Karpas-422 (cell line): ENCODE data around the gene FAM187B. TPM values are rescaled to one million over a fixed set of nuclear protein-coding genes. Genes with fewer than 3 reads are reported as not detected.

Source experiments
- DNase-seq: peaks from one replicate; pipeline ENCODE4 v3.0.0-alpha.2; 2015
- H2AFZ ChIP-seq: fragments of 200-600 bp; sonication (generic); 2 replicates; pipeline ENCODE4 v1.6.1; 2014; ENCODE audit warnings: antibody characterized with exemption, low read length, mixed read lengths
- H3K27ac ChIP-seq: fragments of 200-600 bp; sonication (generic); 2 replicates; pipeline ENCODE4 v1.5.1; 2014; ENCODE audit warnings: mild to moderate bottlenecking, low read length, moderate library complexity
- H3K27me3 ChIP-seq: fragments of 200-600 bp; sonication (generic); 2 replicates; pipeline ENCODE4 v1.6.1; 2014; ENCODE audit warnings: low read length, mixed read lengths
- H3K36me3 ChIP-seq: fragments of 200-600 bp; sonication (generic); 2 replicates; pipeline ENCODE4 v1.6.1; 2014; ENCODE audit warnings: low read length, mixed read lengths; ENCODE audit not compliant: insufficient read depth
- H3K4me1 ChIP-seq: fragments of 200-600 bp; sonication (generic); 2 replicates; pipeline ENCODE4 v1.6.1; 2014; ENCODE audit warnings: mild to moderate bottlenecking, low read length, mixed read lengths
- H3K4me2 ChIP-seq: fragments of 200-600 bp; sonication (generic); 2 replicates; pipeline ENCODE4 v1.6.1; 2014; ENCODE audit warnings: low read length, low read depth, mild to moderate bottlenecking; ENCODE audit not compliant: poor library complexity, severe bottlenecking
- H3K4me3 ChIP-seq: fragments of 200-600 bp; sonication (generic); 2 replicates; pipeline ENCODE4 v1.5.1; 2014; ENCODE audit warnings: mild to moderate bottlenecking, antibody characterized with exemption, low read length, mixed read lengths
- H3K79me2 ChIP-seq: fragments of 200-600 bp; sonication (generic); 2 replicates; pipeline ENCODE4 v1.6.1; 2014; ENCODE audit warnings: mild to moderate bottlenecking, low read length, mixed read lengths
- H3K9ac ChIP-seq: fragments of 200-600 bp; sonication (generic); 2 replicates; pipeline ENCODE4 v1.6.0; 2014; ENCODE audit warnings: low read length
- H3K9me2 ChIP-seq: fragments of 200-600 bp; sonication (generic), shearing (Covaris generic); replicated peaks from 2 replicates; pipeline ENCODE4 v1.6.0; 2014; ENCODE audit warnings: mild to moderate bottlenecking, low read length, moderate library complexity; ENCODE audit not compliant: insufficient read depth
- H3K9me3 ChIP-seq: fragments of 300-700, 200-600 bp; sonication (generic); 2 replicates; pipeline ENCODE4 v1.6.1; 2014; ENCODE audit warnings: low read length, mixed read lengths
- H4K20me1 ChIP-seq: fragments of 200-600 bp; sonication (generic); 2 replicates; pipeline ENCODE4 v1.6.1; 2014; ENCODE audit warnings: mild to moderate bottlenecking, antibody characterized with exemption, low read length, low read depth; ENCODE audit not compliant: insufficient read depth
- total RNA-seq: library from RNA; depleted of rRNA; stranded (reverse); fragments of >200 nt; shearing (Covaris generic); gene quantifications from 2 replicates; pipeline ENCODE4 v1.2.3, GENCODE V29; 2014; ENCODE audit warnings: low replicate concordance

Gene FAM187B
- total RNA-seq, 1 experiment from 2014 or later = not detected

DNA sequence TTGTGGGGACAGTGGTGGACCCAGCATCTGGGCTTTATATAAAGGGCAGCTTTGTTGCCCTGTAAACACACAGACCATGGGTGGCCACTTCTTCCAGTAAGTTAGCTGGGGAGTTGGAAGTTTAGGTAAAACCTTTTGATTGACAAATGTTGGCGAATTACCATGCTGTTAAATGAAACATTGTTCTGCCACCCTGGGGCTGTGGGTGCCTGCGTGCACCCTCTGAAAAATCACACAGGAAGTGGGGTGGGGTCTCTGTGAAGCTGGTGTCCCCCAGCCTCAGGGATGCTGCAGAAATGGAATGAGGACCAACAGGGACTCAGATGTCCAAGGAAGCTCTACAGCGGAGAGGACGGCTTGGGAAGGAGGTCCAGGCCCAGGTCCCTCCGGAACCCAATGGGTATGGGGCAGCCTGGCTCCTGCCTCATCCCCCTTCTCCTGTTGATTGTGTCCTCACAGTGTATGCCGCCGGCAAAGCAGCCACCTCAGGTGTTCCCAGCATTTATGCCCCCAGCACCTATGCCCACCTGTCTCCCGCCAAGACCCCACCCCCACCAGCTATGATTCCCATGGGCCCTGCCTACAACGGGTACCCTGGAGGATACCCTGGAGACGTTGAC, 37.5 kb upstream of the FAM187B start:
- Histone ChIP-seq H3K79me2 (no peaks in the 10 kb centered on the region), H4K20me1 (peaks cover 15% of the 10 kb centered on the region; the same call in 1 of the 2 replicates), H3K9ac (0 out of 2 replicates have a peak overlapping the region, but pooled peaks have one; percentile 9), H3K36me3 (0 out of 2 replicates have a peak, but pooled peaks cover 9% of the 10 kb centered on the region), H3K4me1 (peaks cover 39% of the 10 kb centered on the region), H2AFZ (no peak overlapping the region), H3K27me3 (no peaks in the 10 kb centered on the region), H3K27ac (no peak overlapping the region), H3K4me2 (no peak overlapping the region), H3K9me3 (no peaks in the 10 kb centered on the region), H3K4me3 (no peak overlapping the region), H3K9me2 (no peaks in the 10 kb centered on the region)
- DNase-seq = no peak

DNA sequence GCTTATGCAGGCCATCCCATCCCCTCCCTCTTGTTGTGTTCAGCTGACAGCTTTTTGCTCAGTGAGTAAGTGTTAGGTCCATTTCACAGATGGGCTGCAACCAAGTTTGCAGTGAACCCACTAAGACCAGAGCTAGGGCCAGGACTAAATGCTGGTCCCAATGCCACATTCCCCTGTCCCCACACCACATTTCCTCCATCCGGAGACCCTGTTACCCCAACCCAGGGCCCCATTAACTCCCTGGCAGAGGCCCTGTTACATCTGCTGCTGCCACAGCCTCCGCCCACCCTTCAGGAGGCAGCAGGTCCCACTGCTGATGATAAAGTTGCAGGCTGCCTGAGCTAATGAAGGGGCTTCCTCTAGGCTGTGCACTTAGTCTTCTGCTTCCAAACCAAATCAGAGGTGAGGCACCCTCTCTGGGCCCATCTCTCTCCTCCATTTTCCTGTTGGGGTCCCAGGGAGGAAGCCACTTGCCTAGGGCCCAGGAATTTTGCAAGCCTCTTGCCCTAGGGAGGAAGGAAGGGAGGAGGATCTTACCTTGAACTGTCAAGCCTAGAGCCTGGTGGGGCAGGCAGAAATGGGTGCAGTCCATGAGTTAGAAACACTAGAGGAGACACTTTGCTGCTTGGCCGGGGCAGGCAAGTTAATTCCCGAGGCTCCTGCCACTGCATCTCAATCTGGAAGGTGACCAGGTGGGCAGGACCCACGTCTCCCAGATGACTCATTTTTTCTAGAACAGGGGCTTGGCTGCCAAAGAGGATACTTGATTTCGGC, 36.8 kb upstream of the FAM187B start:
- DNase-seq = peak; percentile 50
- H2AFZ ChIP-seq = no peak overlapping the region
- no peak overlapping the region for H3K27ac ChIP-seq
- H3K79me2 ChIP-seq = no peaks in the 10 kb centered on the region
- no peaks in the 10 kb centered on the region for H3K9me2 ChIP-seq
- 0 out of 2 replicates have a peak, but pooled peaks cover 2% of the 10 kb centered on the region for H3K36me3 ChIP-seq
- H4K20me1 ChIP-seq = peaks cover 10% of the 10 kb centered on the region; the same call in 1 of the 2 replicates
- H3K4me3 ChIP-seq = no peak overlapping the region
- H3K9me3 ChIP-seq = no peaks in the 10 kb centered on the region
- peaks cover 33% of the 10 kb centered on the region for H3K4me1 ChIP-seq
- H3K4me2 ChIP-seq = no peak overlapping the region
- no peaks in the 10 kb centered on the region for H3K27me3 ChIP-seq
- 0 out of 2 replicates have a peak overlapping the region, but pooled peaks have one; percentile 9 for H3K9ac ChIP-seq

DNA sequence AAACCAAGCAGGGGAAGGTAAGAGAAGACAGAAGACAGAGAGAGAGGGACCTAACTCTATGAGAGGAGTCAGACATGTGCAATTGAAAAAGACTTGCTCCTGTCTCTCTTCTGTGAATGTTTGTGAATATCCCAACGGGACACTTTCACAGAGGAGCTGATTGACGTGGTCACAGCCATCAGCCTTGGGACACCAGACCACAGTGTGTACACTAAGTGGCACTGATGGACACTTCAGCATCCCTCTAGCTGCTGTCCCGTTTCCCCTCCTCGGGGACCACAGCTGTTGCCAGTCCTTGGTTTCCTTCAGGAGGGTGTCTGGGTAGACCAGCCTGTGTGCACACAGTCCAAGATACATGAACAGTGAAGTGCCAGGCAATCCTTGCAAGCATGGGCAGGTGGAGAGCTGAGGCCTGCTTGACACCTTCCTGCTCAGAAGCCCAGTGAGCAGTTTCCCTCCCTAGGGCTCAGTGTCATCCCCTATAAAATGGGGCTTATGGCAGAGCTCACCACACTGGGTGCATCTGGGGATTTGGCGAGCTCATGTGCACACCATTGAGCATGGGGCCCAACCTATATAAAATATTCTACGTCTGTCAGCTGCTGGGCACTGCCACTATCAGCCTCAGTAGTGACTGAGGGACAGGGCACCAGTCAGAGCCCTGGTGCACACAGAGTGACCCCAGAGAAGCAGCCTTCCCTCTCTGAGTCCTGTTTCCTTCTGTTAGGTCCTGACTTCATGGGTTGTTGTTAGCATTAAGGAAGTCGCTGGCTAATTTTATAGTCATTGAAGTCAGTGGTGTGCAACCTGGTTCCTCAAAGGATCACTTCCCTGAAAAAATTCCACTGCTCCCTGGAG, 36.0 kb upstream of the FAM187B start:
- H2AFZ ChIP-seq = no peak overlapping the region
- no peaks in the 10 kb centered on the region for H3K79me2 ChIP-seq
- H3K36me3 ChIP-seq = no peaks in the 10 kb centered on the region
- DNase-seq = peak; percentile 68
- H3K9ac ChIP-seq = no peak overlapping the region
- no peaks in the 10 kb centered on the region for H3K27me3 ChIP-seq
- H3K4me1 ChIP-seq = peaks cover 26% of the 10 kb centered on the region
- no peak overlapping the region for H3K4me2 ChIP-seq
- H3K4me3 ChIP-seq = no peak overlapping the region
- H3K27ac ChIP-seq = no peak overlapping the region
- no peaks in the 10 kb centered on the region for H3K9me3 ChIP-seq
- no peaks in the 10 kb centered on the region for H3K9me2 ChIP-seq
- H4K20me1 ChIP-seq = peaks cover 3% of the 10 kb centered on the region; the same call in 1 of the 2 replicates

DNA sequence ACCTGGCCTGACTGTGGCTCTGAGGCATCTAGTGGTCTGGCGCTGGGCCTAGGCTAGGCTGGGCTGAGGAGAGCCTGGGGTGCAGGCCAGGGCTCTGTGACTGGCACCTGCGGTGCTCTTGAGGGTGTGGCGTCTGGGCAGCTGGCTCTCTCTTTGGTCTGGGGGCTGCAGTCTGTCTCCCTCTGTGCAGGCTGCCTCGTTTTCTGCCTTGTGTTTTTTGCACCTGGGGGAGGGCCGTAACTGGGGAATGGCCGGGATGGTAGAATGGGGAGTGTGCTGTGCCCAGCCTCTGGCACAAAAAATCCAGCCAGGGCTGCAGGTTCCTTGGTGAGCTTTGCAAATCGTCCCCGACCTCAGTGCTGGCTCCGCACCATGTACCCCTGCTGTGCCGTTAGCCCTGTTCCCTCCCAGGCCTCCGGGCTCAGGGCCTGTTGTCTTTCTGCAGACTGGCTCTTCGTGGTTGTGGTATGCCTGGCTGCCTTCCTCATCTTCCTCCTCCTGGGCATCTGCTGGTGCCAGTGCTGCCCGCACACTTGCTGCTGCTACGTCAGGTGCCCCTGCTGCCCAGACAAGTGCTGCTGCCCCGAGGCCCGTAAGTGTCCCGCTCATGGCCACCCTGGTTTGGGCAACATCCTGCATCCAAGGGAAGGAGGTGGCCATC, 33.7 kb upstream of the FAM187B start:
- DNase-seq = no peak
- Histone ChIP-seq H3K4me2 (no peak overlapping the region), H3K27ac (no peak overlapping the region), H3K27me3 (no peaks in the 10 kb centered on the region), H3K4me1 (peaks cover 26% of the 10 kb centered on the region), H3K36me3 (no peaks in the 10 kb centered on the region), H4K20me1 (peaks cover 3% of the 10 kb centered on the region; the same call in 1 of the 2 replicates), H2AFZ (no peak overlapping the region), H3K9me3 (no peaks in the 10 kb centered on the region), H3K9ac (no peak overlapping the region), H3K79me2 (no peaks in the 10 kb centered on the region), H3K4me3 (no peak overlapping the region), H3K9me2 (no peaks in the 10 kb centered on the region)

DNA sequence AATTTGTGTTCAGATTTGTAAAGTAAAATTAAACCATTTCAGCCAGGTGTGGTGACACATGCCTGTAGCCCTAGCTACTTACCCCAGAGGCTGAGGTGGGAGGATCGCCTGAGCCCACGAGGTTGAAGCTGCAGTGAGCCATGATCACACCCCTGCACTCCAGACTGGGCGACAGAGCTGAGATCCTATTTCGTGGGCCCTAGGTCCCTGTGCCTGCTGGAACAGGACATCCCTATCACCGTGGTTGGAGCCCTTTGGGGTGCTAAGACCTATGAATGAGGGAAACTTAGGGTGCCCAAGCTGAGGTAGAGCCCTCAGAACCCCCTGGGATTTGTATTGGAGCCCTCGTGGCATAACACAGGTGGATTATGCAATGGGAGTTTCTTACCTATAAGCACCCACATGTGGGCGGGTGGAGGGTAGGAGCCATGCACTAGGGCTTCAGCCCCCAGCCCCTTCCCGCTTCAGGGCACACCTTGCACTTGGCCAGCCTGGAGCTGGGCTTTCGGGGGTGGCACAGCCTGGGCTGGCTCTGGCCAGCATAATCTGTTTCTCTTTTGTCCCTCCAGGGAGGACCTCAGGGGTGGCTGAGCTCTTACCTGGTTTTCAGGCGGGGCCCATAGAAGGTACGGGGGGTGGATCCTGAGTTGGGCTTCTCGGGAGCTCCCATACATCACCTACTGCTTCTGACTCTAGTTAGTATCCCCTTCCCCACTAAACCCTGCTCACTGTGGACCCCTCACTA, 33.0 kb upstream of the FAM187B start:
- Histone ChIP-seq H2AFZ (no peak overlapping the region), H3K9me3 (no peaks in the 10 kb centered on the region), H3K79me2 (no peaks in the 10 kb centered on the region), H4K20me1 (no peaks in the 10 kb centered on the region), H3K27ac (no peak overlapping the region), H3K9me2 (no peaks in the 10 kb centered on the region), H3K9ac (no peak overlapping the region), H3K4me2 (no peak overlapping the region), H3K4me1 (peaks cover 20% of the 10 kb centered on the region), H3K36me3 (no peaks in the 10 kb centered on the region), H3K27me3 (no peaks in the 10 kb centered on the region), H3K4me3 (no peak overlapping the region)
- DNase-seq = no peak

DNA sequence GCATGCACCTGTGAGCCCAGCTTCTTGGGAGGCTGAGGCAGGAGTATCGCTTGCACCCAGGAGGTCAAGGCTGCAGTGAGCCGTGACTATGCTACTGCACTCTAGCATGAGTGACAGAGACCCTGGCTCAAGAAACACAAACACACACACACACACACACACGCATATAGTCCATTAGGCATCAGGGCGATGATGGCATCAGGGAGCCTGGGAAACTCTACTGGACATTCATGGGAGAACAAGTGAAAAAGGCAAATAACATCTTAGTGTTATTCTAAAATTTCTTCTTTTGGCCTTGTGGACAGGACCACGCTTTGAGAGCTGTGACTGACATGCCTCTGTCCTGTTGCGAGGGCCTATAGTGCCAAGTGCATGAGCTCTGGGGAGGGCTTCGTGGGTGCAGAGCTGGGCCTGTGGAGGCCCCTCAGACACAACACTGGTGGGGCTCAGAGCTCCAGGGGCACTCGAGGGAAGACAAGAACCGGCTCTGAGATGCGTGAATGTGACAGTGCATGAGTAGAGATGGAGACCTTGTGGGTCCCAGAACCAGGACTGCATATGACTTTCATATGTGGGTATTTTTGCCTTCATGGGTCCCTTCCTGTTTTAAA, 32.3 kb upstream of the FAM187B start:
- Histone ChIP-seq H3K4me1 (peaks cover 15% of the 10 kb centered on the region), H3K27ac (no peak overlapping the region), H3K36me3 (no peaks in the 10 kb centered on the region), H3K9me2 (no peaks in the 10 kb centered on the region), H4K20me1 (no peaks in the 10 kb centered on the region), H2AFZ (no peak overlapping the region), H3K27me3 (no peaks in the 10 kb centered on the region), H3K4me2 (no peak overlapping the region), H3K4me3 (no peak overlapping the region), H3K9ac (no peak overlapping the region), H3K9me3 (no peaks in the 10 kb centered on the region), H3K79me2 (no peaks in the 10 kb centered on the region)
- no peak for DNase-seq

DNA sequence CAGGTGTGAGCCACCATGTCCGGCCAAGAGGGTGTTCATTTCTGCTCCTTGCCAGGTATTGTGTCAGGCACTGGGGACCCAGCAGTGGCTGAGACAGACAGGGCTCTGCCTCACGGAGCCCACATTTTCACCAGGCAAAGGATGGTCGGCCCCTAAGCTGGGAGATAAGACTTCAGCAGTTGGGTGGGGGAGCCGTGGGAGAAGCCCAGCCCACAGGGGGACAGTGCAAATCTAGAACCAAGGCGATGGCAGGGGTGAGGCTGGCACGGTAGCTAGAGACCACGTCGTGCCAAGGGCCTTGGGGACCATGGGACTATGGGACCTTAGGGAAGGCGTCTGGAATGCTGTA, 28.5 kb upstream of the FAM187B start:
- Histone ChIP-seq H3K4me2 (no peak overlapping the region), H3K27me3 (no peaks in the 10 kb centered on the region), H3K36me3 (no peaks in the 10 kb centered on the region), H4K20me1 (no peaks in the 10 kb centered on the region), H3K9ac (no peak overlapping the region), H2AFZ (no peak overlapping the region), H3K4me1 (no peaks in the 10 kb centered on the region), H3K79me2 (no peaks in the 10 kb centered on the region), H3K9me3 (no peaks in the 10 kb centered on the region), H3K4me3 (no peak overlapping the region), H3K27ac (no peak overlapping the region), H3K9me2 (no peaks in the 10 kb centered on the region)
- no peak for DNase-seq
